Duodenal mucosa (tissue), 2 donors: ENCODE results near the gene RETREG2.

Source experiments
- H3K27ac ChIP-seq: one replicate; pipeline ENCODE4 v1.7.0; 2013; ENCODE audit warnings: low read depth, low read length
- H3K27me3 ChIP-seq, 2 donors: one replicate each; pipeline ENCODE4 v1.7.0; 2013; ENCODE audit warnings: low read length in 2 of 2, control low read depth in 1 of 2; ENCODE audit not compliant: insufficient read depth in 2 of 2, control insufficient read depth in 1 of 2
- H3K36me3 ChIP-seq, 2 donors: one replicate each; pipeline ENCODE4 v1.7.0; 2013; ENCODE audit warnings: low read length in 2 of 2, control low read depth in 1 of 2; ENCODE audit not compliant: insufficient read depth in 2 of 2, control insufficient read depth in 1 of 2
- H3K4me1 ChIP-seq, 2 donors: one replicate each; pipeline ENCODE4 v1.7.0; 2013; ENCODE audit warnings: low read length in 2 of 2, control low read depth in 1 of 2; ENCODE audit not compliant: insufficient read depth in 2 of 2, control insufficient read depth in 1 of 2
- H3K4me3 ChIP-seq, 2 donors: one replicate each; pipeline ENCODE4 v1.7.0; 2013; ENCODE audit warnings: low read length in 2 of 2, low read depth in 1 of 2
- H3K9ac ChIP-seq, 2 donors: one replicate each; pipeline ENCODE4 v1.7.0; 2013; ENCODE audit warnings: low read length in 2 of 2, low read depth in 1 of 2
- H3K9me3 ChIP-seq, 2 donors: one replicate each; pipeline ENCODE4 v1.7.0; 2013; ENCODE audit warnings: low read length in 2 of 2, control low read depth in 1 of 2; ENCODE audit not compliant: control insufficient read depth in 1 of 2

The RETREG2 gene

DNA sequence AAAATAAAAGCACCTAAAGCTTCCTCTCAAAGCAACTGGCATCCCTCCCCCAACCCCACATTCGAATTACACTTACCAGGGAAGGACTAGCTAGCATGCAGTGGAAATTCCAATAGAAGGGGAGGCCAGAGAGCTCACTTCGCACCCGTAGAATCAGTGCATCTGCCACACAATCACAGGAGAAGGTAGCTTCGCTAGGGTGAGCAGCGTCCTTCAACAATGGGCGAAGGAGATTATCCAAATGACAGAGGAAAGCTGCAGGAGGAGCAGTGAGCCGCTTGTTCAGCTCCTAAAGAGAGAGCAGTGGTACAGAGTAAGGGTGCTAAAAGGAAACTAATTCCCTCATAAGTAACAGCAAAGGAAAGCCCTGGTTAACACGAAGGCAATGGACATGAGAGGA is 20.7 kb upstream of the RETREG2 start:
- Histone ChIP-seq H3K27ac (no peak overlapping the region), H3K4me3 (no peak overlapping the region), H3K9me3 (no peaks in the 10 kb centered on the region), H3K27me3 (no peaks in the 10 kb centered on the region), H3K36me3 (peaks cover 13 to 30% of the 10 kb centered on the region in 2 donors), H3K4me1 (peaks cover 10 to 13% of the 10 kb centered on the region in 2 donors), H3K9ac (no peak overlapping the region)

GRCh38 chr2:219158025-219158424 is 20.1 kb upstream of the RETREG2 start:
- Histone ChIP-seq H3K27me3 (no peaks in the 10 kb centered on the region), H3K9ac (no peak overlapping the region), H3K4me1 (peaks cover 10 to 13% of the 10 kb centered on the region in 2 donors), H3K27ac (no peak overlapping the region), H3K4me3 (no peak overlapping the region), H3K36me3 (peaks cover 13 to 30% of the 10 kb centered on the region in 2 donors), H3K9me3 (no peaks in the 10 kb centered on the region)

- Histone ChIP-seq H3K4me1 (peaks cover 10 to 13% of the 10 kb centered on the region in 2 donors), H3K4me3 (no peak overlapping the region), H3K27ac (no peak overlapping the region), H3K9me3 (no peaks in the 10 kb centered on the region), H3K27me3 (no peaks in the 10 kb centered on the region), H3K9ac (no peak overlapping the region), H3K36me3 (peaks cover 13 to 30% of the 10 kb centered on the region in 2 donors)
Measured at GRCh38 chr2:219158586-219158985, 19.5 kb upstream of the RETREG2 start.

- no peaks in the 10 kb centered on the region for H3K27me3 ChIP-seq
- peaks cover 13 to 22% of the 10 kb centered on the region in 2 donors for H3K36me3 ChIP-seq
- H3K4me3 ChIP-seq, result peak overlapping the region; percentile 76 to 78
- H3K4me1 ChIP-seq, result peaks cover 10 to 13% of the 10 kb centered on the region in 2 donors
- no peaks in the 10 kb centered on the region for H3K9me3 ChIP-seq
- H3K9ac ChIP-seq, result peak overlapping the region; percentile 52 to 77
- no peak overlapping the region for H3K27ac ChIP-seq
Measured at GRCh38 chr2:219159771-219160185, 18.3 kb upstream of the RETREG2 start.

DNA sequence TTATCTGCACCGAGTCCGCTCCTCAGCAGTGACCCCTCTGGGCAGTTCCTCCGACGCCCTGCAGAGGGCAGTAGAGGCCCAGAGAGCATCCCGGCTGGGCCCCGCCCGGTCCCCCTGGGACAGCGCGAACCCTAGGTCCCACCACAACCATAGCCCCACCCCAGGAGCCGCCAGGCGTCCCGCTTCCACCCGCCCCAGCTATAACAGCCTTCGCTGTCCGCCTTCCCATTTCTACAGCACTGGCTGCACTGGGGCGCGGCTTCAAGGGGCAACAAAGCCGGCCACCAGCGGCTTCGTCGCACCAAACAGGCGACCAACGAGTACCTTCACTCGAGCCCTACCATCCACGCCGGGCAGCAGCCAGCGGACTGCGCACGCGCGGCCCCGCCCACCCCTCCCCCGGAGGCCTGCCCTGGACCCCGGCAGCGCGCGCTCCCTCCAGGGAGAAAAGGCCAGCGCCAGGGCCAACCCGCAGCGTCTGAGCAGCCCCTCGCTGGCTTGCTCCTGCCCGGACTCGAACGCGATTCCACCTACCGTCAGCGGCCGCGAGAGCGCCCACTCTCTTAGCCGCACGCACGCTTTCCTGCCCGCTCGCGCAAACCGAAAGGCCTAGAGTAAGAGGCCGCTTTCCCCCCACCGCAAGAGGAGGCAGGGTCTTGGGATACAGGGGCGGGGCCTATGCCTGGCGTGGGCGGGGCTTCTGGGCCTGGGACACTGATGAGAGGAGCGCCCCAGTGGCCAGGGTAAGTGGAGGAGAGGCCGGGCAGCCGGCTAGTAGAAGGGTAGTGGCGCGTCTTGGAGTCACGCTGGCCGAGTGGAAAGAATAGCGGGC is 17.7 kb upstream of the RETREG2 start, which contains the start of gene NHEJ1:
TSS of gene NHEJ1 (minus strand) at position 630 of the 832 bp plus-strand sequence. CDS start 2,453 bp downstream, outside the sequence.
- Histone ChIP-seq H3K27ac (peak within 1 kb of the TSS; percentile 82), H3K4me1 (peaks cover 10 to 13% of the 10 kb centered on the region in 2 donors), H3K27me3 (no peaks in the 10 kb centered on the region), H3K9ac (peak within 1 kb of the TSS; percentile 52 to 77), H3K9me3 (no peaks in the 10 kb centered on the region), H3K4me3 (peak within 1 kb of the TSS; percentile 76 to 78), H3K36me3 (peaks cover 13 to 22% of the 10 kb centered on the region in 2 donors)

DNA sequence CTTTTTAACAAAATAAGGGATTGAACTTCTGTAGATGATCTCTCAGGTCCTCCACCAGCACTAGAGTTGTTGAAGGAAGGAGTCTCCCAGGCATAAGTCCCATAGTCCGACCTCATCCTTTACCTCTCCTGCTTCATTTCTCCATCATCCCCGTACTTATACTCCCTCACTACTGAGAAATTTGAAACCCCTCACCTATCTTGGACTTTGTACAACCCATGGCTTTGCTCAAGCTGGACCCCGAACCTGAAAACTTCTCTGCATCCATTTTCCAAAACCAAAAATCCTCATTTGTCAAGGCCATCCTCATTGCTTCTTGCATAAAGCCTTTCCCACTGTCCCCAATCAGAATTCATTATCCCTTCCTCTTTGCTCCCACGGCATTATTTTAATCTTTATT is 17.0 kb upstream of the RETREG2 start:
- Histone ChIP-seq H3K27me3 (no peaks in the 10 kb centered on the region), H3K9me3 (no peaks in the 10 kb centered on the region), H3K4me1 (peaks cover 10 to 13% of the 10 kb centered on the region in 2 donors), H3K36me3 (peaks cover 13 to 20% of the 10 kb centered on the region in 2 donors), H3K4me3 (peak overlapping the region; percentile 76 to 78), H3K27ac (no peak overlapping the region), H3K9ac (peak overlapping the region; percentile 52 to 77)

DNA sequence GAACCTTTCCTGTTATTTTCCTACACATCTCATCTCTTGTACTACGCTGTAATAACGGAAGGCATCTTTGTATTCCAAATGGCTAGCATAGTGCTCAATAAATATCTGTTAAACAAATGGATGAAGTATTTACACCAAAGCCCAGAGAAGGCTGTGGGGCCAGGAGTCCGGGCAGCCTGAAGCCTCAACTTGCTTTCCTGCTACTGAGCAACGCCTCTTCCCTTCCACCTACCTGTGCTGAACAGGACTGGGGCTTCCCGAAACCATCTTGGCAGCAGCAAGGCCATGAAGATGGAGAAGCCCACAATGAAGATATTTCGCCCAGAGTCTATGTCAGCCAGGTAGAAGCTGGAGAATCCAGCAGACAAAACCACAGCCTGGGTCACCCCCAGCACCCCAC is 14.9 kb upstream of the RETREG2 start:
- H3K9ac ChIP-seq, result no peak overlapping the region
- no peak overlapping the region for H3K4me3 ChIP-seq
- no peak overlapping the region for H3K27ac ChIP-seq
- no peaks in the 10 kb centered on the region for H3K9me3 ChIP-seq
- H3K27me3 ChIP-seq, result no peaks in the 10 kb centered on the region
- H3K4me1 ChIP-seq, result peaks cover 10 to 14% of the 10 kb centered on the region in 2 donors
- H3K36me3 ChIP-seq, result peaks cover 0 to 4% of the 10 kb centered on the region in 2 donors

DNA sequence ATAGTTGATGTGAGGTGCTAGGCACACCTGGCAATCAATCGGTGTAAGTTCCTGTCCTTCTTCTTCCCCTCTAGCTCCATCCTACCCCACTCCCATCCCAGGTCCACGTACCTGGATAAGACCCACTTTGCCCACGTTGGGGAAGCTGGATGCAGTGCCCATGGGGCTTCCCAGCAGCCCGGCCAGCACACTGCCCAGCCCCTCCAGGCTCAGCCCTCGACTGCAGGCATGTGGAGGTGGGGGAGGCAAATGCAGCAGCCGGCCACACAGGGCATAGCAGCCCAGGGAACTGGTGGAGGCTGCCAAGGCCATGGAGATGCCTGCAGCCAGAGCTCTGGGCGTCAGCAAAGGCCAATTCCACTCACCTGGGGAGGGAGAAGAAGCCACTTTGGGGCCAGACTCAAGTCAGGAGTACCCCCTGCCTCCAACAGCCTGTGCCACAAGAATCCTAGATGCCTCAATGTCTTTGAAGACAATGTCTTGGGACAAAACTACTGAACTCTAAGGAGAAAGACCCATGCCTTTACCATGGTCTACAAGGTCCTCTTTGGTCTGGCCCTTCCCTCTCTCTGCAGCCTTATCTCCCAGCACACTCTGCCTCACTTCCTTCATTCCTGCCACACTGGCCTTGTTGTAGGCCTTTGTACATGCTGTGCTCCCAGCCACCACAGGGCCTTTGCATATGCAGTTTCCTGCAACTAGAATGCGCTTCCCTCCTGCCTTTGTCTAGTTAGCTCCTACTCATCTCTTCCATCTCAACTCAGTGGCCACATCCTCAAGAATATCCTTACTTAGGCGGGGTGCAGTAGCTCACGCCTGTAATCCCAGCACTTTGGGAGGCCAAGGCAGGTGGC is 12.8 kb upstream of the RETREG2 start:
- Histone ChIP-seq H3K27me3 (no peaks in the 10 kb centered on the region), H3K9me3 (no peaks in the 10 kb centered on the region), H3K4me3 (no peak overlapping the region), H3K9ac (no peak overlapping the region), H3K27ac (no peak overlapping the region), H3K36me3 (peaks cover 0 to 4% of the 10 kb centered on the region in 2 donors), H3K4me1 (peaks cover 15 to 29% of the 10 kb centered on the region in 2 donors)

- H3K4me3 ChIP-seq, result no peak overlapping the region
- peaks cover 20 to 33% of the 10 kb centered on the region in 2 donors for H3K4me1 ChIP-seq
- no peak overlapping the region for H3K27ac ChIP-seq
- no peak overlapping the region for H3K9ac ChIP-seq
- no peaks in the 10 kb centered on the region for H3K27me3 ChIP-seq
- H3K9me3 ChIP-seq, result no peaks in the 10 kb centered on the region
- H3K36me3 ChIP-seq, result peaks cover 4 to 22% of the 10 kb centered on the region in 2 donors
Measured at GRCh38 chr2:219167997-219168396, 10.1 kb upstream of the RETREG2 start.

- no peak overlapping the region for H3K4me3 ChIP-seq
- no peaks in the 10 kb centered on the region for H3K9me3 ChIP-seq
- H3K4me1 ChIP-seq, result peaks cover 20 to 35% of the 10 kb centered on the region in 2 donors
- no peaks in the 10 kb centered on the region for H3K27me3 ChIP-seq
- no peak overlapping the region for H3K9ac ChIP-seq
- peaks cover 8 to 27% of the 10 kb centered on the region in 2 donors for H3K36me3 ChIP-seq
- H3K27ac ChIP-seq, result no peak overlapping the region
Measured at GRCh38 chr2:219168526-219168925, 9.5 kb upstream of the RETREG2 start.
